IMR-90 (cell line): Measurements from ENCODE around the gene NECAB2. TPM values are rescaled to one million over a fixed set of nuclear protein-coding genes. Genes with fewer than 3 reads are reported as not detected.

Experiments
- ATAC-seq: fragments of 200-7000 bp; cut with Tn5 transposase; 2 replicates; pipeline ENCODE4 v1.9.1; 2020; ENCODE audit warnings: low read depth, mild to moderate bottlenecking, moderate library complexity
- BruUV-seq: library from RNA; stranded (reverse); fragments of 400-500 nt; replicated peaks from 2 replicates; lab custom pipeline; 2021; lab: Mats Ljungman, UMichigan
- CTCF ChIA-PET: fragments of 300-600 bp; formaldehyde crosslinking; extraction: SDS; loops from one replicate; lab custom pipeline; 2021; ENCODE audit warnings: antibody characterized with exemption; lab: Yijun Ruan, JAX
- POLR2A ChIA-PET: fragments of 300-600 bp; sonication (Branson Sonifier 250); formaldehyde crosslinking; loops from one replicate; lab custom pipeline; 2022; ENCODE audit warnings: antibody characterized with exemption; ENCODE audit not compliant: unreplicated experiment; lab: Charles Lee
- DNase-seq: peaks from one replicate; pipeline ENCODE4 v3.0.0; 2013
- H2AFZ ChIP-seq: replicated peaks from 2 replicates; pipeline ENCODE3; 2013; ENCODE audit warnings: low read length, mild to moderate bottlenecking; ENCODE audit not compliant: poor library complexity
- H2AK5ac ChIP-seq: 2 replicates; pipeline ENCODE4 v1.6.1; 2013; ENCODE audit warnings: low read depth, low read length, inconsistent platforms
- H2AK9ac ChIP-seq: replicated peaks from 2 replicates; pipeline ENCODE3; 2013; ENCODE audit warnings: mild to moderate bottlenecking, low read depth, low read length, moderate library complexity; ENCODE audit not compliant: poor library complexity
- H2BK120ac ChIP-seq: 2 replicates; pipeline ENCODE4 v1.6.1; 2013; ENCODE audit warnings: low read depth, low read length, inconsistent platforms
- H2BK15ac ChIP-seq: 3 replicates; pipeline ENCODE4 v1.6.1; 2013; ENCODE audit warnings: low read depth, low read length, inconsistent platforms
- H2BK20ac ChIP-seq: 2 replicates; pipeline ENCODE4 v1.6.1; 2013; ENCODE audit warnings: low read depth, mild to moderate bottlenecking, inconsistent platforms, low read length, moderate library complexity
- H2BK5ac ChIP-seq: 2 replicates; pipeline ENCODE4 v1.6.1; 2013; ENCODE audit warnings: mild to moderate bottlenecking, low read depth, low read length, inconsistent platforms; ENCODE audit not compliant: poor library complexity, severe bottlenecking
- H3K14ac ChIP-seq: replicated peaks from 2 replicates; pipeline ENCODE4 v1.6.1; 2013; ENCODE audit warnings: low read depth, low read length, inconsistent platforms
- H3K18ac ChIP-seq: 2 replicates; pipeline ENCODE4 v1.6.1; 2013; ENCODE audit warnings: low read depth, low read length, control low read depth
- H3K23ac ChIP-seq: 2 replicates; pipeline ENCODE4 v1.6.1; 2013; ENCODE audit warnings: low read depth, low read length, inconsistent platforms
- H3K27ac ChIP-seq: 2 replicates; pipeline ENCODE4 v1.5.1; 2013; ENCODE audit warnings: mild to moderate bottlenecking, control low read depth, low read length; ENCODE audit not compliant: insufficient read depth
- H3K27me3 ChIP-seq: 2 replicates; pipeline ENCODE4 v1.6.1; 2013; ENCODE audit warnings: low read length; ENCODE audit not compliant: control insufficient read depth, insufficient read depth
- H3K36me3 ChIP-seq: 2 replicates; pipeline ENCODE4 v1.6.1; 2013; ENCODE audit warnings: low read length, mixed read lengths; ENCODE audit not compliant: control insufficient read depth, insufficient read depth
- H3K4ac ChIP-seq: 2 replicates; pipeline ENCODE4 v1.6.1; 2013; ENCODE audit warnings: low read depth, low read length, inconsistent platforms
- H3K4me1 ChIP-seq: 2 replicates; pipeline ENCODE4 v1.6.1; 2013; ENCODE audit warnings: low read length, mixed read lengths; ENCODE audit not compliant: control insufficient read depth, insufficient read depth
- H3K4me2 ChIP-seq: 2 replicates; pipeline ENCODE4 v1.6.1; 2013; ENCODE audit warnings: low read depth, mild to moderate bottlenecking, control low read depth, low read length, moderate library complexity
- H3K4me3 ChIP-seq: 2 replicates; pipeline ENCODE4 v1.5.1; 2013; ENCODE audit warnings: low read depth, mild to moderate bottlenecking, control low read depth, low read length, moderate library complexity; ENCODE audit not compliant: insufficient read depth
- H3K56ac ChIP-seq: 2 replicates; pipeline ENCODE4 v1.6.1; 2013; ENCODE audit warnings: low read length, inconsistent platforms; ENCODE audit not compliant: insufficient read depth; ENCODE audit errors: extremely low read depth
- H3K79me1 ChIP-seq, 2 experiments: 2 replicates each; pipeline ENCODE4 v1.6.1; 2013; ENCODE audit warnings: low read length in 2 of 2, inconsistent platforms in 1 of 2, low read depth in 1 of 2
- H3K9ac ChIP-seq: 2 replicates; pipeline ENCODE4 v1.6.1; 2013; ENCODE audit warnings: low read depth, low read length, control low read depth
- H3K9me1 ChIP-seq: 2 replicates; pipeline ENCODE4 v1.6.1; 2013; ENCODE audit warnings: low read length, inconsistent platforms; ENCODE audit not compliant: insufficient read depth
- H3K9me3 ChIP-seq: 2 replicates; pipeline ENCODE4 v1.6.1; 2013; ENCODE audit warnings: low read length; ENCODE audit not compliant: control insufficient read depth, insufficient read depth
- H4K20me1 ChIP-seq: 2 replicates; pipeline ENCODE4 v1.6.1; 2013; ENCODE audit warnings: low read length, inconsistent platforms; ENCODE audit not compliant: insufficient read depth
- H4K5ac ChIP-seq: 2 replicates; pipeline ENCODE4 v1.6.1; 2013; ENCODE audit warnings: mild to moderate bottlenecking, low read depth, low read length, control low read depth
- H4K8ac ChIP-seq, 2 experiments: 2 replicates each; pipeline ENCODE4 v1.6.1; 2013; ENCODE audit warnings: low read depth in 2 of 2, low read length in 2 of 2, control low read depth in 1 of 2, inconsistent platforms in 1 of 2
- H4K91ac ChIP-seq: 2 replicates; pipeline ENCODE4 v1.6.1; 2013; ENCODE audit warnings: low read depth, low read length, inconsistent platforms; ENCODE audit not compliant: insufficient read depth
- NFE2L2 ChIP-seq: fragments of 150-350 bp; IDR thresholded peaks from 2 replicates; pipeline ENCODE4 v1.6.1; 2016; ENCODE audit warnings: low read depth, mild to moderate bottlenecking, low read length
- USF2 ChIP-seq: fragments of 150-350 bp; IDR thresholded peaks from 2 replicates; pipeline ENCODE4 v1.6.1; 2017; ENCODE audit warnings: mild to moderate bottlenecking, antibody characterized with exemption, low read length, low read depth
- WGBS, 2 experiments: methylation state at CpG; one replicate each; pipeline versions ENCODE4 v1.1.5 to v1.1.7; 2013; ENCODE audit warnings: missing lambda C conversion rate in 2 of 2; ENCODE audit not compliant: insufficient read length in 1 of 2; ENCODE audit errors: extremely low coverage in 2 of 2; 5-methylcytosine and 5-hydroxymethylcytosine counted together
- dilution Hi-C: fragments of 300-500 bp; cut with HindIII; formaldehyde crosslinking; loops from one replicate; pipeline ENCODE4 v1.14.3; 2018; ENCODE audit warnings: low sequenced_read_pairs; ENCODE audit not compliant: unreplicated experiment
- in situ Hi-C: fragments of 300-500 bp; cut with MboI; formaldehyde crosslinking; loops from 3 replicates; pipeline ENCODE4 v1.14.3; 2019; ENCODE audit warnings: low sequenced_read_pairs, inconsistent platforms, mixed read lengths
- intact Hi-C: fragments of 100-400 bp; cut with micrococcal nuclease; formaldehyde crosslinking; loops from 2 replicates; pipeline ENCODE4 v1.10.0; 2022
- polyA plus RNA-seq, 3 experiments: library from polyadenylated mRNA; depleted of rRNA; stranded (reverse); fragments of >200 nt; gene quantifications; 2 replicates each; pipeline ENCODE4 v1.2.3, GENCODE V29; 2012; ENCODE audit warnings: low replicate concordance in 1 of 3
- total RNA-seq: library from RNA; depleted of rRNA; stranded (reverse); fragments of >200 nt; gene quantifications from 2 replicates; pipeline ENCODE4 v1.2.3, GENCODE V29; 2012

NECAB2 gene
- total and polyA plus RNA-seq, 2 of the 4 experiments (the other 2 are of a cell fraction): 0.27 TPM; not detected in 1

- Histone ChIP-seq H2BK120ac (no peak overlapping the region), H4K91ac (no peak overlapping the region), H3K9me1 (peaks cover 8% of the 10 kb centered on the region), H3K36me3 (no peaks in the 10 kb centered on the region), H4K5ac (no peak overlapping the region), H3K14ac (no peak overlapping the region), H3K4ac (no peak overlapping the region), H2BK5ac (no peak overlapping the region), H4K8ac (no peak overlapping the region), H2AK5ac (no peak overlapping the region), H3K4me1 (peaks cover 8% of the 10 kb centered on the region), H3K79me1 (peaks cover 0 to 6% of the 10 kb centered on the region in 2 experiments; a peak in 1 of 4 replicates), H3K27me3 (no peaks in the 10 kb centered on the region), H3K4me3 (no peak overlapping the region), H2BK15ac (no peak overlapping the region), H3K9ac (no peak overlapping the region), H2BK20ac (no peak overlapping the region), H2AFZ (no peak overlapping the region), H3K9me3 (no peaks in the 10 kb centered on the region), H4K20me1 (0 out of 2 replicates have a peak, but pooled peaks cover 3% of the 10 kb centered on the region), H3K4me2 (no peak overlapping the region), H3K23ac (no peak overlapping the region), H3K56ac (no peak overlapping the region), H3K18ac (no peak overlapping the region), H2AK9ac (no peak overlapping the region), H3K27ac (no peak overlapping the region)
- CTCF ChIA-PET: no interaction called here
- ATAC-seq (no peak), DNase-seq (no peak)
- no CpG with 5 or more reads among the region's 13 CpGs for WGBS, 2 experiments
- dilution Hi-C loops (no loop called here), intact Hi-C loops (no loop called here), in situ Hi-C loops (no loop called here)
- POLR2A ChIA-PET: no interaction called here
- no peak for TF ChIP-seq USF2
- TF ChIP-seq NFE2L2: no peak
- BruUV-seq: no TSS peak
Measured at GRCh38 chr16:83948914-83949723, 18.9 kb upstream of the NECAB2 start.
